Endothelial cell of umbilical vein (primary cell): ENCODE results near the gene BCL2L13. TPM values are rescaled to one million over a fixed set of nuclear protein-coding genes. Genes with fewer than 3 reads are reported as not detected.

Experiments
- BruUV-seq: library from RNA; stranded (reverse); fragments of 400-500 nt; replicated peaks from 2 replicates; lab custom pipeline; 2021; lab: Mats Ljungman, UMichigan
- CTCF ChIA-PET: fragments of 300-600, 350-600 bp; sonication (Branson Sonifier 250); formaldehyde crosslinking; loops from one replicate; lab custom pipeline; 2021; ENCODE audit warnings: antibody characterized with exemption, inconsistent platforms; lab: Charles Lee
- POLR2A ChIA-PET: fragments of 300-600, 350-600 bp; sonication (Branson Sonifier 250); formaldehyde crosslinking; loops from one replicate; lab custom pipeline; 2021; ENCODE audit warnings: antibody characterized with exemption, inconsistent platforms; lab: Charles Lee
- DNase-seq: peaks from one replicate; pipeline ENCODE4 v3.0.0-alpha.2; 2011; ENCODE audit warnings: low read depth, low spot score
- FAIRE-seq: peaks from 2 replicates; lab custom pipeline; 2011; peaks lifted over from hg19 to GRCh38; lab: Jason Lieb, UNC
- H2AFZ ChIP-seq: 2 replicates; pipeline ENCODE4 v1.6.0; 2012; ENCODE audit warnings: low read depth, low read length, control low read depth, inconsistent platforms
- H3K27ac ChIP-seq: 2 replicates; pipeline ENCODE4 v1.5.1; 2011; ENCODE audit warnings: low read depth, mild to moderate bottlenecking, control low read depth, low read length, moderate library complexity; ENCODE audit not compliant: insufficient read depth
- H3K27me3 ChIP-seq, 2 experiments: 2 replicates each; pipeline versions ENCODE4 v1.6.0 to v1.6.1; 2011; ENCODE audit warnings: low read length in 2 of 2, mixed read lengths in 1 of 2; ENCODE audit not compliant: control insufficient read depth in 2 of 2, insufficient read depth in 2 of 2
- H3K36me3 ChIP-seq, 2 experiments: 2 replicates in 1 of 2; 3 replicates in 1 of 2; pipeline ENCODE4 v1.5.1; 2011; ENCODE audit warnings: low read length in 2 of 2, mild to moderate bottlenecking in 1 of 2, moderate library complexity in 1 of 2; ENCODE audit not compliant: control insufficient read depth in 2 of 2, insufficient read depth in 2 of 2; ENCODE audit errors: extremely low read depth in 1 of 2
- H3K4me1 ChIP-seq: 3 replicates; pipeline ENCODE4 v1.5.1; 2011; ENCODE audit warnings: mild to moderate bottlenecking, low read length; ENCODE audit not compliant: control insufficient read depth, insufficient read depth; ENCODE audit errors: extremely low read depth
- H3K4me2 ChIP-seq: 2 replicates; pipeline ENCODE4 v1.6.1; 2011; ENCODE audit warnings: low read length, control low read depth, mixed read lengths; ENCODE audit not compliant: insufficient read depth
- H3K4me3 ChIP-seq, 3 experiments: fragments of 200-600 bp in 1 of 3; sonication (generic), shearing (Covaris generic) in 1 of 3; replicated peaks in 1 of 3; 2 replicates each; pipeline ENCODE4 v1.5.1; 2011 to 2016; ENCODE audit warnings: control low read depth in 3 of 3, low read length in 3 of 3, mild to moderate bottlenecking in 2 of 3, inconsistent platforms in 1 of 3, low read depth in 1 of 3, moderate library complexity in 1 of 3; ENCODE audit not compliant: insufficient read depth in 1 of 3
- H3K79me2 ChIP-seq: 2 replicates; pipeline ENCODE4 v1.6.0; 2012; ENCODE audit warnings: low read length, inconsistent platforms; ENCODE audit not compliant: control insufficient read depth, insufficient read depth
- H3K9ac ChIP-seq: replicated peaks from 2 replicates; pipeline ENCODE3; 2011; ENCODE audit warnings: low read length, control low read depth; ENCODE audit not compliant: insufficient read depth; ENCODE audit errors: extremely low read depth
- H3K9me1 ChIP-seq: replicated peaks from 3 replicates; pipeline ENCODE4 v1.6.0; 2011; ENCODE audit warnings: mild to moderate bottlenecking, low read length; ENCODE audit not compliant: control insufficient read depth, insufficient read depth; ENCODE audit errors: extremely low read depth
- H3K9me3 ChIP-seq: replicated peaks from 2 replicates; pipeline ENCODE4 v1.5.1; 2012; ENCODE audit warnings: low read length, inconsistent platforms; ENCODE audit not compliant: control insufficient read depth, insufficient read depth
- H4K20me1 ChIP-seq: replicated peaks from 2 replicates; pipeline ENCODE3; 2011; ENCODE audit warnings: mild to moderate bottlenecking, low read length; ENCODE audit not compliant: control insufficient read depth, insufficient read depth; ENCODE audit errors: extremely low read depth
- FOS ChIP-seq: IDR thresholded peaks from 2 replicates; pipeline ENCODE4 v1.6.1; 2011; ENCODE audit warnings: mild to moderate bottlenecking, low read length, moderate library complexity, borderline replicate concordance; ENCODE audit not compliant: insufficient read depth
- GATA2 ChIP-seq: IDR thresholded peaks from 2 replicates; pipeline ENCODE4 v1.7.0; 2011; ENCODE audit warnings: low read depth, mild to moderate bottlenecking, moderate library complexity, mixed read lengths, low read length; ENCODE audit not compliant: insufficient read length, insufficient read depth
- POLR2AphosphoS5 ChIP-seq: IDR thresholded peaks from 2 replicates; pipeline ENCODE4 v1.6.1; 2012; ENCODE audit warnings: low read depth, mild to moderate bottlenecking, control low read depth, low read length, moderate library complexity; ENCODE audit not compliant: insufficient read depth
- dilution Hi-C: fragments of 300-500 bp; cut with MboI; formaldehyde crosslinking; loops from one replicate; pipeline ENCODE4 v1.15.0; 2019; ENCODE audit warnings: low sequenced_read_pairs; ENCODE audit not compliant: extremely low pct_ligation_motif_present
- intact Hi-C: fragments of 100-400 bp; cut with micrococcal nuclease; formaldehyde crosslinking; loops from one replicate; pipeline ENCODE4 v1.10.0; 2022
- polyA plus RNA-seq, 4 experiments: library from polyadenylated mRNA; depleted of rRNA in 3 of 4; stranded (reverse) in 3 of 4; unstranded in 1 of 4; fragments of >200 nt; gene quantifications; 2 replicates each; pipeline versions ENCODE4 v1.2.1 to v1.2.3, GENCODE V29; 2011 to 2012; ENCODE audit warnings: missing spikeins in 1 of 4
- total RNA-seq: library from RNA; stranded (reverse); gene quantifications from 2 replicates; pipeline ENCODE4 v1.2.3, GENCODE V29; 2021

Gene BCL2L13
- total and polyA plus RNA-seq, 2 donors (not counting 3 experiments of a cell fraction or from before 2014, with no cell fraction given) = 28.1 to 36.2 TPM

- no peak for FAIRE-seq
- Histone ChIP-seq H3K79me2 (no peaks in the 10 kb centered on the region), H3K9ac (no peak overlapping the region), H3K9me1 (no peaks in the 10 kb centered on the region), H3K4me2 (no peak overlapping the region), H3K4me1 (peaks cover 9% of the 10 kb centered on the region), H3K9me3 (no peaks in the 10 kb centered on the region), H3K27ac (no peak overlapping the region), H2AFZ (no peak overlapping the region), H3K27me3 (no peaks in the 10 kb centered on the region), H3K4me3 (no peak overlapping the region), H4K20me1 (no peaks in the 10 kb centered on the region), H3K36me3 (peaks cover 10 to 15% of the 10 kb centered on the region in 2 experiments)
- no peak for DNase-seq
- CTCF ChIA-PET = interaction anchor here (0.8 to 1.5 kb wide), 2 partner anchors 8 to 10 kb away, joined by 3 read pairs; no protein-coding TSS in a partner anchor
- BruUV-seq = no TSS peak
- intact Hi-C loops (no loop called here), dilution Hi-C loops (no loop called here)
- POLR2A ChIA-PET = no interaction called here
- no peak for TF ChIP-seq POLR2AphosphoS5
Measured at GRCh38 chr22:17732251-17732854, 93.8 kb downstream of the BCL2L13 start.

- Histone ChIP-seq H3K4me3 (no peak overlapping the region), H4K20me1 (no peaks in the 10 kb centered on the region), H3K4me1 (peaks cover 9% of the 10 kb centered on the region), H3K79me2 (no peaks in the 10 kb centered on the region), H3K27ac (peak overlapping the region; percentile 43), H3K9me3 (no peaks in the 10 kb centered on the region), H2AFZ (no peak overlapping the region), H3K27me3 (no peaks in the 10 kb centered on the region), H3K9me1 (no peaks in the 10 kb centered on the region), H3K9ac (no peak overlapping the region), H3K36me3 (peaks cover 10 to 17% of the 10 kb centered on the region in 2 experiments), H3K4me2 (no peak overlapping the region)
- DNase-seq = peak; percentile 34
- ChIA-PET POLR2A (no interaction called here), CTCF (interaction anchor here (1.1 to 1.8 kb wide), 3 partner anchors 9 to 343 kb away, joined by 3 to 7 read pairs (median 6); no protein-coding TSS in a partner anchor)
- dilution Hi-C loops = no loop called here
- no peak for TF ChIP-seq GATA2
- TF ChIP-seq FOS = peak; percentile 53
- no peak for FAIRE-seq
- intact Hi-C loops = no loop called here
- BruUV-seq = no TSS peak
Measured at GRCh38 chr22:17733466-17733865, 94.9 kb downstream of the BCL2L13 start.
